GM12892 (cell line): ENCODE data around the gene PARD3.

Source experiments
- DNase-seq: peaks from one replicate; pipeline ENCODE4 v3.0.0; 2011; ENCODE audit not compliant: insufficient read length
- FAIRE-seq: peaks from 2 replicates; lab custom pipeline; 2011; peaks lifted over from hg19 to GRCh38; lab: Jason Lieb, UNC
- POLR2A ChIP-seq: IDR thresholded peaks from 2 replicates; pipeline ENCODE4 v1.6.1; 2011; ENCODE audit warnings: low read depth, low read length, control low read depth
- POLR2AphosphoS5 ChIP-seq: IDR thresholded peaks from 2 replicates; pipeline ENCODE4 v1.6.1; 2011; ENCODE audit warnings: low read depth, low read length, control low read depth
- TAF1 ChIP-seq: IDR thresholded peaks from 2 replicates; pipeline ENCODE4 v1.6.1; 2011; ENCODE audit warnings: low read depth, mild to moderate bottlenecking, control low read depth, low read length, borderline replicate concordance

Gene PARD3

GRCh38 chr10:34726862-34727261 lies 88.2 kb downstream of the PARD3 start:
- no peak for FAIRE-seq
- DNase-seq: no peak
- TF ChIP-seq POLR2AphosphoS5: no peak
- no peak for TF ChIP-seq POLR2A
- no peak for TF ChIP-seq TAF1

DNA sequence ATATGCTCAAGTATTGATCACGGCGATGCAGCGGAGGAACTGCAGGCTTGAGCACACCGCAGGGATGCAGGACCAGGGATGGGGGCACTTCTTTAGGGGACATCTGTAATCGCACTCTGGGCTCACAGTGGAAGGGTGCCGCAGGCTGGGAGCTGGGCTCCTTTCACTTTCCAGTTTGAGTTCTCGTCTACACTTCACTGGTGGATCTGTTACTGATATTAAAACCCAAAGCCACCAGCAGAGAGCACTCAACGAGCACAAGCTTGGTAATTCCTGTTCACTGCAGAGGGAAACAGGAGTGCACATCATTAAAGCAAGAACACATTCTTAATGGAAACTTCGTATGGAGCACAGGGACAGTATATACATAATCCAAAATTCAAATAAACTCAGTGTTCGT lies 91.3 kb downstream of the PARD3 start:
- no peak for TF ChIP-seq POLR2A
- no peak for TF ChIP-seq TAF1
- no peak for TF ChIP-seq POLR2AphosphoS5
- no peak for DNase-seq
- no peak for FAIRE-seq

DNA sequence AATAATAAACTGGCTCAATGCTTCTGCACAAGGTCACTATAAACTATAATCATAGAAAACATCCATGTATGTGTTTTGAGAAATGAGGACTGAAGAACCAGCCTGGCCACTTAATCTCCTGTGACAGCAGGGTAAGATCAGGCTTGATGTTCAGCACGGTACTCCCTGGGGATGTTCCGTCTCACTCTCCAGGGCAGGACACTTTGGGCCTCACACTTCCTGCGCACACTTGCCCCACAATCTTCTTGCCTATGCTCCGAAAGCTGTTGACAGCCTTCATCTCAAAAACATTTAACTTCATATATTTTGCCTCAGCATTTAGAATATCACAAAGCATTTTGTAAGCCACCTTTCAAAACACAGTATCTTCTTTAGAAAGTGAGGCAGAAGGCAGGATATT lies 92.7 kb downstream of the PARD3 start:
- DNase-seq: no peak
- no peak for FAIRE-seq

DNA sequence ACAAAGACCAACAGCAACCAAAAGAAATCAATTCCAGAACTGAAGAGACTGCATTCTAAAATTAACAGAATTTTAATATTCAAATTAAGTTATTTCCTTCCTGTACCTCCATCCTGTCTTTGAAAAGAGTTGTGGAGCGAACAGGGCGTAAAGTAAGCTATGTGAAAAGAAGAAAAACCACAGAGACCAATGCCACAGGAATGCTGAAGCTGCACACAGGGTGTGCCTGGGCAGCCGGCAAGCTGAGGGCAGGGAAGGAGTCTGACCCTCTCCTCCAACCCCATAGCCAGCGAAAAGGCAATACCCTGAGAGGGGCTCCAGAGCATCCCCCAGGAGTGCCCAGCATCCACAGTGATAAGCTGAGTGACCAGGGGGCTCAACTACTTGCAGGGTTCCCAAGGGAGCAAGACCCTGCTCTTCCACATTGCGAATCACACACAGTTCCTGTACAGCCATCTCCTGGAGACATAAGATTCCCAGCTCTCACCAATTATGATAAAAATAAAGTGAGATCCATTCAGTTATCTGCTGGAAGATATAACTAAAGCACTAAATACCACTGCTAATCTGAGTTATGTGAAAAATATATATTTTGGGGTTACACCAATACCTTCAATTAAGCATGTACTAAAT lies 93.8 kb downstream of the PARD3 start:
- no peak for DNase-seq
- TF ChIP-seq POLR2AphosphoS5 (no peak), TAF1 (no peak), POLR2A (no peak)
- no peak for FAIRE-seq

More for the DNA sequence above, 92.7 kb downstream of the PARD3 start:
- no peak for TF ChIP-seq POLR2A
- TF ChIP-seq TAF1: no peak
- TF ChIP-seq POLR2AphosphoS5: no peak

GRCh38 chr10:34719746-34720145 lies 95.3 kb downstream of the PARD3 start:
- DNase-seq (no peak), FAIRE-seq (no peak)
- TF ChIP-seq POLR2A: no peak
- no peak for TF ChIP-seq TAF1
- TF ChIP-seq POLR2AphosphoS5: no peak

GRCh38 chr10:34719328-34719727 lies 95.8 kb downstream of the PARD3 start:
- FAIRE-seq (no peak), DNase-seq (no peak)
- TF ChIP-seq POLR2A (no peak), TAF1 (no peak), POLR2AphosphoS5 (no peak)

DNA sequence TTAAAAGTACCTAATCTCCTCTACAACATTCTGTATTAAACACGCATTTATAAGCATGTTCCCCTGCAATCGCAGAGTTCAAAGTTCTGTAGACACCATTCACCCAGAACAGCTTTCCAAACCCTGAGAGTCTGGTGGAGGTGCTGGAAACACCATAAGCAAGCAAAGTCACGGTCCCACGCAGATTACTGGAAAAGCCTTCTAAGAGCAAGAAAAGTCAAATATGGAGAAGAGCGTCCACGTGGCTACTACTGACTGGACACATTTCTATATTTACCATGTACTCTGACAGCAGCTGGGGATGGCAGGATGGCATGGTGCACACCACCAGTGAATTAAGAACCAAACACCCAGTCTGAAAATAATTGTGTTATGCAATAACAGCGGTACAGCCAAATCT lies 97.7 kb downstream of the PARD3 start:
- TF ChIP-seq TAF1: no peak
- TF ChIP-seq POLR2A: no peak
- TF ChIP-seq POLR2AphosphoS5: no peak
- FAIRE-seq: no peak

DNA sequence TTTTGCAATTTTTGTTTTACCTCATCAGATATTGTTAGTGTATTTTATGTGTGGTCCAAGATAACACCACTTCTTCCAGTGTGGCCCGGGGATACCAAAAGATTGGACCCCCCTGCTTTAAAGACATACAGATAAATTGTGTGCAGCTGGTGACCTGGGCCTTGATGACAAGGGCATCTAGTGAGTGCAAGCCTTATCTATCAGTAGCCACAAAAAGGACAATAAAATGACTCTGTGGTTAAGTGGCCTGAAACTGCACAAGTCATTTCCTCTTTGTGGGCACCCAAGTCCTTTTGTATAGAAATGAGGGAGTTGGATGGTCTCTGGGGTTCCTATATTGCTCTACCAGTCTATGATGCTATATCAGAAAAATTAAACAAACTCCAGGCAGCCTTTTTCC lies 98.1 kb downstream of the PARD3 start:
- FAIRE-seq (no peak), DNase-seq (no peak)
- TF ChIP-seq TAF1: no peak
- no peak for TF ChIP-seq POLR2AphosphoS5
- TF ChIP-seq POLR2A: no peak

More for the DNA sequence above, 97.7 kb downstream of the PARD3 start:
- no peak for DNase-seq

GRCh38 chr10:34716234-34716633 lies 98.9 kb downstream of the PARD3 start:
- FAIRE-seq (no peak), DNase-seq (no peak)
- TF ChIP-seq TAF1 (no peak), POLR2AphosphoS5 (no peak), POLR2A (no peak)

DNA sequence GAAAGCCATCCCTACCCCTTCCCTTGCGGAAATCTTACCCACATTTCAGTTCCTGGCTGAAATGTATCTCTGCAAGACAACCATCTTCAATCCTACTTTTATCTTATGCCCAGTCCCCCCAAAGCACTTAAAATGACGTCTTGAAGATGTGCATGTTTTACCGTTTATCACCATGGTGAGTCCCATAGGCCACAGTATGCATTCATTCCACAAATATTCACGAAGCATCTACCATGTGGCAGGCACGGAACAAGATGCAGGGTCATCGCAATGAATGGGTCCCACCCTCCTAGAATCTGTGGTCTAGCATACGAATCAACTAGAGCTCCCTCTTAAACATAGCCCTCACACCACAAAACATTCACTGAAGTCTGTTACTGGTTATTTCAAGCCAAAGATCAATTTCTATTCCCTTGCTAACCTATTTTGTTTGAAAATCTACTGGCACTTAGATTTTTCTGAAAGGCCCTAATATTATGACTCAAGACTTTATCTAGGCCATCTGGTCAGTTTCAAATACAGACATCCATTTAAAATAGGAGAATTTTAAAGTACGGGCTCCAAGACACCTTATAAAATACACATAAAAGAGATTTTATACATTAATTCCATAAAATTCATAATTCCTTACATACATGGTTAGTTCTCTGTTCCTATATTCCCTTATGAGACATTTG lies 99.4 kb downstream of the PARD3 start:
- FAIRE-seq (no peak), DNase-seq (no peak)
- TF ChIP-seq POLR2A (no peak), TAF1 (no peak), POLR2AphosphoS5 (no peak)

DNA sequence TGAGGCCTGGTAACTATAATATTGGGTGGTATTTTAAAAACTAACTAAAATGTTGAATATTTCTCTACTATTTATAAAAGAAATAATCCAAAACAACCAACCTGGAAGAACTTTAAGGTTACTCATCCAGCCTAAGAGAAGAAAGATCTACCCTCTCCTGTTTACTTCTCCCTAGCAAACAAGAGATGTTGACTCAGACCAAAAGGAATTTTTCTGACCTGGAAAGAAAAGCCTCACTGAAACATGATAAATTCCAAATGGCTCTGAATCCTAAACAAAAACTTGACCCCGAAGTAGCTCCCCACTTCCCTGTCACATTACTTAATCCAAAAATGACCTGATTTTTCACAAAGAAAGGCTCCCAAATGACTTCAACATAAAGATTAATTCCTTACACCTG lies 101.2 kb downstream of the PARD3 start:
- DNase-seq (no peak), FAIRE-seq (no peak)
- TF ChIP-seq TAF1: no peak
- TF ChIP-seq POLR2A: no peak
- no peak for TF ChIP-seq POLR2AphosphoS5

DNA sequence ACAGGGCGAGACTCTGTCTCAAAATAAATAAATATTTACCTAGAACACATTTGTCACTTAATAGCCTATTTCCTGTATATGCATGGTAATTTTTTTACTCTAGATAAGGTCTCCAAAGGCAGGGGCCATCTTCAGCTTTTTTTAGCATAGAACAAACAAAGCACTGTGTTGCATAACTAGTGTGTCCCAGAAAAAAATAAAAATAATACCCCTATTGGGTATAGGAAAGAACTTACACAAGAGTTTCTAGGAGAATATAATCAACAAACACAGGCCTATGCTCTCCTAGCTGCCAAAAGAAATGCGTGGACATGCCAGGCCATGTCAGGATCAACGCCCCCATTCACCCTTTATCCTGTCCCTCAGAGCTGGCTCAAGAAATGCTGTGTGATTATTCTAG lies 103.6 kb downstream of the PARD3 start:
- no peak for DNase-seq
- no peak for FAIRE-seq
- no peak for TF ChIP-seq POLR2AphosphoS5
- TF ChIP-seq TAF1: no peak
- TF ChIP-seq POLR2A: no peak

GRCh38 chr10:34710391-34710751 lies 104.7 kb downstream of the PARD3 start:
- FAIRE-seq (no peak), DNase-seq (no peak)
- TF ChIP-seq TAF1: no peak
- no peak for TF ChIP-seq POLR2A
- TF ChIP-seq POLR2AphosphoS5: no peak
